NCI-H774 (cell line): ENCODE measurements around the gene ANG.
"Not testable (repeated sequence)": the region's sequence is repeated elsewhere in the genome, so short reads cannot be mapped to it uniquely, and the experiment has no call there.

Source experiments
- DNase-seq: peaks from one replicate; lab custom pipeline; 2025; lab: John Stamatoyannopoulos, UW

Gene ANG

GRCh38 chr14:20688167-20688839 lies at the start of gene ANG:
TSS of gene ANG (plus strand) at chr14:20688764. CDS start at chr14:20693565, 4,801 bp downstream.
- DNase-seq, result no peak

GRCh38 chr14:20641591-20641990 lies 47.0 kb upstream of the ANG start, which contains the start of gene OR6S1:
TSS of gene OR6S1 (minus strand) at chr14:20641691. CDS start at chr14:20641691, 0 bp downstream.
- no peak for DNase-seq

DNA sequence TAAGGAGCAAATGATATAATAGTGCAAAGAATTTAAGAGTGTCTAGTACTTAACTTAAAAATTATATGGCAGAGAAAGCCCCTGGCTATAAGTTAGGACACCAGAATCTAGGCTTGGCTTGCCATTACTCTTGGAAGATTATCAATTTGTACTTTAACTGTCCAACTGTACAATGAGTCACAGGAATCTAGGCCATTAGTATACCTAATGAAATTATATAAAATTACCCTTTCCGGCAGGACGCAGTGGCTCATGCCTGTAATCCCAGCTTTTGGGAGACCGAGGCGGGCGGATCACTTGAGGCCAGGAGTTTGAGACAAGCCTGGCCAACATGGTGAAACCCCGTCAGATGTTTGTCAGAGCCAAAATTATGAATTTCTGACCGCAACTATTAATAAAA lies 46.4 kb upstream of the ANG start:
- no peak for DNase-seq

DNA sequence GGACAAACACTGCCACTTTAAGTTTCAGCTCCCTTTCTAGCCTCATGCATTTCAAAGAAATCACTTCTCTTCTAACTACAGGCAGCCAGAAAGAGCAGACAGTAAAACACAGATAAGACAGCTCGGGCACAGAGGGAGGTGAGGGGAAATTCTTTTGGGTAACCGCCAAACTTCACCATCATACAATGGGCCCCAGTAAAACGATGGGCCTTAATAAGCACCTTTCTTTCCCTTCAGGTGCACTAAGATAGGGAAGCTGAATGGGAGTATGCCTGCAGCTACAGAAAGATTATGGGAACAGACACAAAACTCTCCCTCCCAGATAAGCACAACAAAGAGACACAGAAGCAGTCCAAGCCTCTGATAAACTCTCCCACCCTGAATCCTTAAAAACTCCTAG lies 45.8 kb upstream of the ANG start:
- not testable (repeated sequence) for DNase-seq

GRCh38 chr14:20644520-20644919 lies 44.0 kb upstream of the ANG start:
- no peak for DNase-seq

DNA sequence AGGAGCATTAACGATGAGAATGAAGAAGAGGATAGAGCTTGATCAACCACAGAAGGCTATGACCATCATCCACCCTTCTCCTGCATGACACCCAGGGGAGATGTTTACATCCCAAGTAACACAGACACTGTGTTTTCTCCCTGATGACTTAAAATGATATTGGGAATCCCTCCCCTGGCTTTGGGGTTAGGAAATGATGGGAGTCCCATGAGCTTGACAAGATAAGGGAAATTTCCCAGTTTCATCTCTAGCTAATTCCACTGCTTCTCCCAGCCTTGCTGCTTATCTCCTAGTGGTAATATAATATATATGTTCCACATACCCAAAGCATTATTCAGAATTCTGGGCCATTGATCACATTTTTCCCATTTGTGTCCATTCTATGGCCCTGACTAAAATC lies 43.1 kb upstream of the ANG start:
- DNase-seq, result no peak

DNA sequence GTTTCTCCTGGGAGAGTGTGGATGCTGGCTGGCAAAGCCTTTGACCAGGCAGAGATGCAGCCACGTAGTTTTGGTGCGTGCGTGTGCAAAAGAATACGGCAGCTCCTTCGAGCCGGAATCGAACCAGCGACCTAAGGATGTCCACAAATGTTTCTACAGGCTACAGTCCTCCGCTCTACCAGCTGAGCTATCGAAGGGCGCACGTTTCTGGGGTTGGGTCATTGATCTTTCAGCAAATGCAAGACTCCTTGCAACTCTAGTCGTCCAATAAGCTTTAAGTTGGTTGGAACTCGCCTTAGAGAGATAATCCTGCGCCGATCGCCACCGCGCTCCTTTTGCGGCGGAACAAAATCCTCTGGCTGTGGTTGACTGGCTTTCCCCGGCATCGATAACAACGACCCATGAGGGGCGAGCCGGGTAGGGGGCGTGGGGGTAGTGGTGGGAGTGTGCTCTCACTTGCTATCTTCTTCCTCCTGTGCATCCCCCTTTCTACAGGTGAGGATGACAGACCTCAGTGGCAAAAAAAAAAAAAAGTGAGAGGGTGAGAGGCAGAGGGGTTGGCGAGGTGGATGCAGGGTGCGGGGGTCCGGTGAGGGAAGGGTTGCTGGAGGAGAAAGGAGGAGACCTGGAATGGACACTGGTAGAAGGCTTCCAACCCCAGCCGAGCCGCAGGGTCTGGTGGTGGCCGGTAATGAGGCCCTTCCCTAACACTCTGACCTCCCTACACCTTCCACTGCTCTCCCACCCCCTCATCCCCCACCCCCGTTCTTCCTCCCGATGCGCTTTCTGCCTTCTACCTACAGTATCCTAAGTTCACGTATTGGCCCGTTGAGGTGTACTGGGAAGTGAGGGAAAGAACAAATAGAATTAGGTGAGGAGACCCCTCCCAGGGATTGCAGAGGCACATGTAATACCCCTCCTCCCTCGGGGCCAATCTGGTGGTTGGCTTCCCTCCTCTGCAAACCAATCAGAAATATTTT lies 35.3 kb upstream of the ANG start:
- no peak for DNase-seq

DNA sequence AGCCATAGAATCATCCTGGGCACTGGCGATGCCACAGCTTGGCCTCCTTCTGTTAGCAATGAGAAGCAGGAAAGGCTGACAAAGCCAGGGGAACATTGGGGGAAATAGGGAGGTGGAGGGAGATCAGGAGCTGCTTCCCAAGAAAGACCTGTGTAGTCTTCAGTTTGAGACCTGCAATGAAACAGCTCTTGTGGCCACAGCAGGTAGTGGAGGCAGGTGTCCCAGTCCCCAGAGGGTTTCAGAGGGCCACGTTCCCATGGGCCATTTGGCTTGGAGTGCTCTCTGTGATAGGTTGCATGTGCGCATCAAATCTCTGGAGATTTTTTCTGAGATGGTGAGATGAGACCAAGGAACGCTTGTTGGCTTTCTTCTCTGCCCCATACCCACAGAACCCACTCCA lies 32.7 kb upstream of the ANG start:
- DNase-seq, result no peak

GRCh38 chr14:20656274-20656673 lies 32.3 kb upstream of the ANG start:
- DNase-seq, result no peak

DNA sequence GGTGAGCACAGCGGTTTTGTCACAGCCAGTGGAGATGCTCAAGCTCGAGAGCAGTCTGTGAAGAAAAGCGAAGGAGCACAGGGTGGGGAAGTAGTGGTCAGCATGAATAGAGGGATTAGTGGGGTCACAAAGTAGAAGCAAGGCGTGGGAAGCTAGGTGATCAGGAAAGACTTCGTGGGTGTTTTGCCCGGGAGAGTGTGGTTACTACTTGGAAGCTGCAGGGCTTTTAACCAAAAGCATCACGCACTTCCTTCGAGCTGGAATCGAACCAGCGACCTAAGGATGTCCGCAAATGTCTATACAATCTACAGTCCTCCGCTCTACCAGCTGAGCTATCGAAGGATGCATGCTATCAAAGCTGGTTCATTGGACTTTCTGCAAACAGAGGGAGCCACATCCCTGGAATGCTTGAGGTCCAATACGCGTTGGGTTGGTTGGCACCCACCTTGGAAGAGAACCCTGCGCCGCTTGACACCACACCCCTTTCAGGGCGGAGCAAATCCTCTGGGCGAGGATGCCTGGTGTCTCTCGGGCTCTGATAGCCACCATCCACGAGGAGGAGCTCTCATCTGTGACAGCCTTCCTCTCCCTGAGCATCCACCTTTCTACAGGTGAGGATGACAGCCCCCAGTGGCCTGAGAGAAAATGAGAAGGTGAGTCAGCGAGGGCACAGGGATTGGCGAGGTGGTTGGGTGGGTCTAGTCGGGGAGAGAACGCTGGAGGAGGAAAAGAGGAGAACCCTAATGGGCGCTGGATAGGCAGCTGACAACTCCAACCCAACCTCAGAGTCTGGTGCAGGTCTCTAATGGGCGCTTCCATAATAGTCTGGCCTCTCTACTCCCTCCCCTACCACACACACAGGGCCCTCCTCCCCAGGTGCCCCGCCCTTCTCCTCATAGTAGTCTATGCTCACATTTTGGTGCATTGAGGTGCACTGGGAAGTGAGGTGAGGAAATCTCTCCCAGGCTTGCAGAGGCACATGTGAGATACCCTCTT lies 31.1 kb upstream of the ANG start:
- no peak for DNase-seq

DNA sequence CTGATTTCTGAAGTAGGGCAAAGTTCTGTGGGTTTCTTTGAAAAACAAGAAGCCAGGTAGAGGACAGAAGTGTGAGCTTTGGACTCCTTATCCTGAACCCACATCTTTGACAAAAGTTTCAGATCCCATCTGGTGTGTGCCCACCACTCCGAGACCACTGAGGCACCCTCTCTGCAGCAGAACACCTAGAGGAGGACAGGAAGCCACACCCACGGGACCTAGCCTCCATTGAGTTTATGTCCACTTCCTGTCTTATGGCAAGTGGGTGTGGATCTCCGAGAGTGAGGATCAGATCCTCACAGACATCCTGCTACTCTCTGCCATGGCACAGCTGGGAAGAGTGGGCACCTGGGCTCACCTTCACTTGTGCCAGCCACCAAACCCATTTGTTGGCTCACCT lies 30.3 kb upstream of the ANG start:
- no peak for DNase-seq

DNA sequence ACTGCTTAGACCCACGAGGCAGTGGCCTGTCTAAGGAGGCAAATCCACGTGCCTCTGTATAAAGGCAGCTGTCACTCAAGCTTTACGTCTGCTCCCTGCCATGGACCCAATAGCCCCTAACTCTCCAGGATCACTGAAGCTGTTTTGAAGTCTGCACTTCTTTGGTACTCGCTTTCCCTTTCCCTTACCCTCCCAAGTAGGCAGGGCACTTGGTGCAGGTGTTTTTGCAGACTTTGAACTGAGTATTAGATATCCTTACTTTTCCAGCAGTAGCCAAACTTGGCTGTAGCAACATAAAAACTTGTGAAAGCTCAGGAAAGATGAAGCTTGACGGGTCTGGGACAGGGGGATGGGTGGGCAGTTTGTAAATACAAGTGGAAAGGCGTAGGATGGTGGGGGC lies 29.2 kb upstream of the ANG start:
- DNase-seq, result no peak

DNA sequence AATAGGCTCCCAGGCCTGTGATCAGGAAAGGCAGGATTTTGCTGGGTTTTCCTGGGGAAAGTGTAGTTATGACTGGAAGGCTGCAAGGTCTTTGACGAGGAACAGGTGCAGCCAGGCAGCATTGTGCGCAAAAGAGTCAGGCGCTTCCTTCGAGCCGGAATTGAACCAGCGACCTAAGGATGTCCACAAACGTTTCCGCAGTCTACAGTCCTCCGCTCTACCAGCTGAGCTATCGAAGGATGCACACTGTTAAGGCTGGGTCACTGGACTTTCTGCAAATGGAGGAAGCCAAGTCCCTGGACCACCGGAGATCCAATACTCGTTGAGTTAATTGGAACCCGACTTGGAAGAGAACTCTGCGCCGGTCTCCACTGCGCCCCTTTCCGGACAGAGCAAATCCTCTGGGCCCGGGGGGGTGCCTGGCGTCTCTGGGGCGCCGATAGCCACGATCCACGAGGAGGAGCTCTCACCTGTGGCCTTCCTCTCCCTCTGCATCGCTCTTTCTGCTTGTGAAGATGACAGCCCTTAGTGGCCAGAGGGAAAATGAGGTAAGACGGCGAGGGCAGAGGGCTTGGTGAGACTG lies 28.7 kb upstream of the ANG start:
- DNase-seq, result no peak

DNA sequence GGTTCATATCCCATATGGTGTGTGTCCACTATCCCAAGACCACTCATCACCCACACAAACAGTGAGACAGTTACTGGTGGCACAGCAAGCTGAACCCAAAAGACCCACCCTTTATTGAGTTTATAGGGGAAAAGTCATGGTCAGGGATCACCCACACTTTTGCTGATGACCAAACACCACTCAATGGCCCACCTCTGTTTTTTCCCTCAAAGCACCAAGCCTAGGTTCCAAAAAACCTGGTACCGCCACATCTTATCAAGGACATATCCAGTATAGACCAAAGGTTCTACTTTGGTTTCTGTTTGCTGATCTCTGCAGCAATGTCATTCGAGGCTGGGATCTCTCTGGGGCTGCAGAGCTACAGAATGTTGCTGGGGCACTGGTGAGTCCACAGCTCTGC lies 27.4 kb upstream of the ANG start:
- no peak for DNase-seq

DNA sequence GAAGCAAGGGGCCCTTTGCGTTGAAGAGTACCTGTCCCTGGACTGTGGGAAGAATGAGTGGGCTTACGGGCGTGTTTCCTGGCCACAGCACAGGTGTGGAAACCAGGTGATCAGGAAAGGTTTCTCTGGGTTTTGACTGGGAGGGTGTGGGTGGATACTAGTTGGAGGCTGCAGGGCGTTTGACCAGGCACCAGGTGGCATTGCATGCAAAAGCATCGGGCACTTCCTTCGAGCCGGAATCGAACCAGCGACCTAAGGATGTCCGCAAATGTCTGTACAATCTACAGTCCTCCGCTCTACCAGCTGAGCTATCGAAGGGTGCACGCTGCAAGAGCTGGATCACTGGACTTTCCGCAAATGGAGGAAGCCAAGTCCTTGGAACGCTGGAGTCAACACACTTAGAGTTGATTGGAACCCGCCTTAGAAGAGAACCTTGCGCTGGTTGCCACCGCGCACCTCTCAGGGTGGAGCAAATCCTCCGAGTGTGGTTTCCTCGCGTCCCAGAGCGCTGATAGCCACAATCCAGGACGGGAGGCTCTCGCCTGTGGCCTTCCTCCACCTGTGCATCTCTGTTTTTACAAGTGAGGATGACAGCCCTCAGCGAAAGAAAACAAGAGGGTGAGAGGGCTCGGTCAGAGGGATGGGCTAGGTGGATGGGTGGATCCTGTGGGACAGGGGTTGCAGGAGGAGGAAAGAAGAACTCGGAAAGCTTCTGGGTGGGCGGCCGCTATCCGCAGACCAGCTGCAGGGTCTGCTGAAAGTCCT lies 25.4 kb upstream of the ANG start:
- no peak for DNase-seq

DNA sequence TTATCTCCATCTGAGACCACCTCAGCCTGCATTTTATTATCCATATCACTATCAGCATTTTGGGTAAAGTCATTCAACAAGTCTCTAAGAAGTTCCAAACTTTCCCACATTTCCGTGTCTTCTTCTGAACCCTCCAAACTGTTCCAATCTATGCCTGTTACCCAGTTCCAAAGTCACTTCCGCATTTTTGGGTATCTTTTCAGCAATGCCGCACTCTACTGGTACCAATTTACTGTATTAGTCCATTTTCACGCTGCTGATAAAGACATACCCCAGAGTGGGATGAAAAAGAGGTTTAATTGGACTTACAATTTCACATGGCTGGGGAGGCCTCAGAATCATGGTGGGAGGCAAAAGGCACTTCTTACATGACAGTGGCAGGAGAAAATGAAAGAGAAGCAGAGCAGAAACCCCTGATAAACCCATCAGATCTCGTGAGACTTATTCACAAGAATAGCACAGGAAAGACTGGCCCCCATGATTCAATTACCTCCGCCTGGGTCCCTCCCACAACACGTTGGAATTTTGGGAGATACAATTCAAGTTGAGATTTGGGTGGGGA lies 22.1 kb upstream of the ANG start:
- not testable (repeated sequence) for DNase-seq

DNA sequence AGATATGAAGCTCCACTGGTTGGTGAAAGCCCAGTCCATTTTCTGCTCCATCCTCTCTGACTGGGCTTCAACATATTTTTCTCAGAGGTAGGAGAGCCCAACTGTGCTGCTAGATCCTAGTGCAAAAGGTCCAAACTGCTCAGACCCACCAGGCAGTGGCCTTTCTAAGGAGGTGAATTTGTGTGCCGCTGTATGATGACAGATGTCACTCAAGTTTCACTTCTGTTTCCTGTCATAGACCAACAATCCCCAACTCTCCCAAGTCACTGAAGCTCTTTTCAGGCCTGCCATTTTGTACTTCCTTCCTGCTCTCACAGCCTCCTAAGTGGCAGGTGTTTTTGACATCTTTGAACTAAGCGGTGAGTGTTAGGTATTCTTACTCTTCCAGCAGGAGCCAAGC lies 20.6 kb upstream of the ANG start:
- no peak for DNase-seq

- no peak for DNase-seq
Measured at GRCh38 chr14:20668969-20669368, 19.6 kb upstream of the ANG start.

- no peak for DNase-seq
Measured at GRCh38 chr14:20671597-20672283, 16.8 kb upstream of the ANG start.

- no peak for DNase-seq
Measured at GRCh38 chr14:20675669-20676068, 12.9 kb upstream of the ANG start.
